OCI-LY1 (cell line): Measurements from ENCODE around the gene TSPAN12.

Experiments used
- H2AFZ ChIP-seq: fragments of 200-600 bp; sonication (generic), shearing (Covaris generic); 2 replicates; pipeline ENCODE4 v1.6.0; 2014; ENCODE audit warnings: antibody characterized with exemption, mild to moderate bottlenecking, low read length
- H3F3A ChIP-seq: fragments of 200-600 bp; sonication (generic), shearing (Covaris generic); 2 replicates; pipeline ENCODE4 v1.6.0; 2014; ENCODE audit warnings: mild to moderate bottlenecking, antibody characterized with exemption, low read length, moderate library complexity; ENCODE audit not compliant: insufficient read depth
- H3K27ac ChIP-seq: fragments of 200-600 bp; sonication (generic); 2 replicates; pipeline ENCODE4 v1.5.1; 2014; ENCODE audit warnings: low read length, mixed run types, mild to moderate bottlenecking, low read depth; ENCODE audit not compliant: poor library complexity, severe bottlenecking
- H3K27me3 ChIP-seq: fragments of 200-600 bp; sonication (generic); 2 replicates; pipeline ENCODE4 v1.6.0; 2014; ENCODE audit warnings: antibody characterized with exemption, mild to moderate bottlenecking, low read length, moderate library complexity; ENCODE audit not compliant: insufficient read depth
- H3K36me3 ChIP-seq: fragments of 200-600 bp; sonication (generic); 2 replicates; pipeline ENCODE4 v1.6.1; 2014; ENCODE audit warnings: mild to moderate bottlenecking, antibody characterized with exemption, low read length, moderate library complexity, mixed read lengths; ENCODE audit not compliant: insufficient read depth
- H3K4me1 ChIP-seq: fragments of 200-600 bp; sonication (generic); 2 replicates; pipeline ENCODE4 v1.5.1; 2014; ENCODE audit warnings: mild to moderate bottlenecking, low read length, moderate library complexity; ENCODE audit not compliant: insufficient read depth, severe bottlenecking
- H3K4me2 ChIP-seq: fragments of 200-600 bp; sonication (generic), shearing (Covaris generic); 2 replicates; pipeline ENCODE4 v1.6.1; 2014; ENCODE audit warnings: low read length
- H3K4me3 ChIP-seq: fragments of 200-600 bp; sonication (generic); 2 replicates; pipeline ENCODE4 v1.5.1; 2014; ENCODE audit warnings: low read length, low read depth, mild to moderate bottlenecking, mixed read lengths; ENCODE audit not compliant: poor library complexity, severe bottlenecking
- H3K79me2 ChIP-seq: fragments of 200-600 bp; shearing (Covaris generic); 2 replicates; pipeline ENCODE4 v1.6.1; 2016; ENCODE audit warnings: mixed run types, low read length, mixed read lengths; ENCODE audit not compliant: insufficient read depth
- H3K9ac ChIP-seq: fragments of 200-600 bp; sonication (generic), shearing (Covaris generic); 2 replicates; pipeline ENCODE4 v1.6.1; 2014; ENCODE audit warnings: mild to moderate bottlenecking, low read length, mixed read lengths
- H3K9me2 ChIP-seq: fragments of 200-600 bp; sonication (generic), shearing (Covaris generic); 2 replicates; pipeline ENCODE4 v1.6.1; 2014; ENCODE audit warnings: low read depth, mild to moderate bottlenecking, low read length, mixed read lengths
- H3K9me3 ChIP-seq: fragments of 200-600 bp; shearing (Covaris generic); 2 replicates; pipeline ENCODE4 v1.6.1; 2014; ENCODE audit warnings: low read length, mixed read lengths
- H4K20me1 ChIP-seq: fragments of 200-600 bp; sonication (generic), shearing (Covaris generic); 2 replicates; pipeline ENCODE4 v1.6.0; 2016; ENCODE audit warnings: mild to moderate bottlenecking, low read length; ENCODE audit not compliant: insufficient read depth
- CTCF ChIP-seq: fragments of 200-600 bp; sonication (generic), shearing (Covaris generic); IDR thresholded peaks from 2 replicates; pipeline ENCODE4 v1.5.1; 2017; ENCODE audit warnings: mild to moderate bottlenecking, antibody characterized with exemption, low read length, moderate library complexity, mixed read lengths
- EZH2 ChIP-seq: fragments of 200-600 bp; sonication (generic), shearing (Covaris generic); IDR thresholded peaks from 2 replicates; pipeline ENCODE4 v1.8.0; 2017; ENCODE audit warnings: borderline replicate concordance, mixed run types, mild to moderate bottlenecking, antibody characterized with exemption, low read length, moderate library complexity, mixed read lengths

Gene TSPAN12

GRCh38 chr7:120797026-120797645 lies 60.8 kb downstream of the TSPAN12 start:
- Histone ChIP-seq H4K20me1 (no peaks in the 10 kb centered on the region), H3K79me2 (no peaks in the 10 kb centered on the region), H3K27ac (no peak overlapping the region), H2AFZ (no peak overlapping the region), H3K9me2 (no peaks in the 10 kb centered on the region), H3K4me1 (no peaks in the 10 kb centered on the region), H3K36me3 (no peaks in the 10 kb centered on the region), H3K4me3 (no peak overlapping the region), H3K27me3 (no peaks in the 10 kb centered on the region), H3K9me3 (no peaks in the 10 kb centered on the region), H3K9ac (no peak overlapping the region), H3K4me2 (no peak overlapping the region), H3F3A (no peaks in the 10 kb centered on the region)
- TF ChIP-seq CTCF (no peak), EZH2 (no peak)

GRCh38 chr7:120794106-120794729 lies 63.7 kb downstream of the TSPAN12 start:
- Histone ChIP-seq H4K20me1 (no peaks in the 10 kb centered on the region), H3K79me2 (no peaks in the 10 kb centered on the region), H3K4me1 (no peaks in the 10 kb centered on the region), H3K9me3 (no peaks in the 10 kb centered on the region), H2AFZ (no peak overlapping the region), H3K4me2 (no peak overlapping the region), H3F3A (no peaks in the 10 kb centered on the region), H3K27ac (no peak overlapping the region), H3K9me2 (no peaks in the 10 kb centered on the region), H3K36me3 (no peaks in the 10 kb centered on the region), H3K27me3 (no peaks in the 10 kb centered on the region), H3K4me3 (no peak overlapping the region), H3K9ac (no peak overlapping the region)
- no peak for TF ChIP-seq EZH2
- no peak for TF ChIP-seq CTCF

GRCh38 chr7:120793213-120793936 lies 64.6 kb downstream of the TSPAN12 start:
- Histone ChIP-seq H3K4me3 (no peak overlapping the region), H3K36me3 (no peaks in the 10 kb centered on the region), H2AFZ (no peak overlapping the region), H3K9me2 (no peaks in the 10 kb centered on the region), H3K27me3 (no peaks in the 10 kb centered on the region), H3K9ac (no peak overlapping the region), H3K9me3 (no peaks in the 10 kb centered on the region), H3K27ac (no peak overlapping the region), H3F3A (no peaks in the 10 kb centered on the region), H3K79me2 (no peaks in the 10 kb centered on the region), H3K4me1 (no peaks in the 10 kb centered on the region), H4K20me1 (no peaks in the 10 kb centered on the region), H3K4me2 (no peak overlapping the region)
- TF ChIP-seq EZH2 = no peak
- no peak for TF ChIP-seq CTCF
